HEK293 (cell line): Measurements from ENCODE around the gene CD28.

Experiments
- CTCF ChIA-PET: fragments of 350-600 bp; formaldehyde crosslinking; extraction: SDS; loops from one replicate; lab custom pipeline; 2021; ENCODE audit warnings: antibody characterized with exemption; lab: Yijun Ruan, JAX
- POLR2A ChIA-PET: fragments of 300-600 bp; formaldehyde crosslinking; extraction: SDS; loops from one replicate; lab custom pipeline; 2020; ENCODE audit warnings: antibody characterized with exemption, inconsistent platforms; lab: Yijun Ruan, JAX
- H3K27ac ChIP-seq: fragments of 200-500 bp; sonication (Bioruptor generic); 2 replicates; pipeline ENCODE4 v1.5.1; 2014; ENCODE audit warnings: low read depth, low read length, control low read depth, inconsistent platforms; ENCODE audit errors: extremely low read depth
- H3K36me3 ChIP-seq, 2 experiments: fragments of 200-500 bp in 1 of 2; sonication (Bioruptor generic) in 1 of 2; 1 replicate in 1 of 2; 2 replicates in 1 of 2; pipeline ENCODE4 v1.5.1; 2014 to 2017; ENCODE audit warnings: inconsistent platforms in 2 of 2, low read length in 2 of 2; ENCODE audit not compliant: control insufficient read depth in 2 of 2, insufficient read depth in 1 of 2
- H3K4me1 ChIP-seq: fragments of 200-500 bp; sonication (Bioruptor generic); 2 replicates; pipeline ENCODE4 v1.5.1; 2014; ENCODE audit warnings: mild to moderate bottlenecking, low read length, inconsistent platforms; ENCODE audit not compliant: control insufficient read depth, insufficient read depth
- H3K4me3 ChIP-seq: 2 replicates; pipeline ENCODE4 v1.5.1; 2011; ENCODE audit warnings: low read depth, mild to moderate bottlenecking, control low read depth, low read length, moderate library complexity
- H3K9me3 ChIP-seq: fragments of 200-500 bp; sonication (Bioruptor generic); 2 replicates; pipeline ENCODE4 v1.5.1; 2014; ENCODE audit warnings: low read depth, low read length, inconsistent platforms; ENCODE audit not compliant: control insufficient read depth, insufficient read depth
- KLF1 ChIP-seq: fragments of 450-650 bp; formaldehyde crosslinking; IDR thresholded peaks from 2 replicates; pipeline ENCODE4 v1.5.1; 2016; ENCODE audit warnings: missing biosample characterization, missing genetic modification characterization
- KLF10 ChIP-seq: fragments of 450-650 bp; IDR thresholded peaks from 2 replicates; pipeline ENCODE4 v1.5.1; 2018; ENCODE audit warnings: missing biosample characterization, mild to moderate bottlenecking, missing genetic modification characterization
- KLF16 ChIP-seq: fragments of 450-650 bp; formaldehyde crosslinking; IDR thresholded peaks from 2 replicates; pipeline ENCODE4 v1.5.1; 2017; ENCODE audit warnings: missing biosample characterization, missing genetic modification characterization
- SALL2 ChIP-seq: fragments of 450-650 bp; formaldehyde crosslinking; IDR thresholded peaks from 2 replicates; pipeline ENCODE4 v1.5.0; 2017; ENCODE audit warnings: missing biosample characterization, mild to moderate bottlenecking, missing genetic modification characterization, borderline replicate concordance
- ZBTB17 ChIP-seq: fragments of 450-650 bp; formaldehyde crosslinking; IDR thresholded peaks from 2 replicates; pipeline ENCODE4 v1.5.1; 2016; ENCODE audit warnings: missing biosample characterization, missing genetic modification characterization
- ZNF121 ChIP-seq: fragments of 450-650 bp; formaldehyde crosslinking; IDR thresholded peaks from 2 replicates; pipeline ENCODE4 v1.5.1; 2016; ENCODE audit warnings: missing biosample characterization, missing genetic modification characterization
- ZNF133 ChIP-seq: fragments of 450-650 bp; formaldehyde crosslinking; IDR thresholded peaks from 2 replicates; pipeline ENCODE4 v1.5.1; 2016; ENCODE audit warnings: missing biosample characterization, missing genetic modification characterization
- ZNF184 ChIP-seq: fragments of 450-650 bp; IDR thresholded peaks from 2 replicates; pipeline ENCODE4 v1.5.1; 2018; ENCODE audit warnings: missing biosample characterization, mild to moderate bottlenecking, missing genetic modification characterization
- ZNF211 ChIP-seq: fragments of 450-650 bp; formaldehyde crosslinking; IDR thresholded peaks from 2 replicates; pipeline ENCODE4 v1.5.1; 2016; ENCODE audit warnings: low read depth, missing biosample characterization, missing genetic modification characterization
- ZNF266 ChIP-seq: fragments of 450-650 bp; formaldehyde crosslinking; IDR thresholded peaks from 2 replicates; pipeline ENCODE4 v1.5.1; 2016; ENCODE audit warnings: missing biosample characterization, missing genetic modification characterization, low read depth
- ZNF292 ChIP-seq: fragments of 450-650 bp; formaldehyde crosslinking; IDR thresholded peaks from 2 replicates; pipeline ENCODE4 v1.5.1; 2016; ENCODE audit warnings: low read depth, missing biosample characterization, missing genetic modification characterization, borderline replicate concordance
- ZNF324 ChIP-seq: fragments of 450-650 bp; formaldehyde crosslinking; IDR thresholded peaks from 2 replicates; pipeline ENCODE4 v1.5.1; 2016; ENCODE audit warnings: missing biosample characterization, missing genetic modification characterization
- ZNF354C ChIP-seq: fragments of 450-650 bp; formaldehyde crosslinking; IDR thresholded peaks from 2 replicates; pipeline ENCODE4 v1.5.1; 2016; ENCODE audit warnings: missing biosample characterization, missing genetic modification characterization, low read depth, borderline replicate concordance
- ZNF561 ChIP-seq: fragments of 450-650 bp; IDR thresholded peaks from 2 replicates; pipeline ENCODE4 v1.5.1; 2018; ENCODE audit warnings: missing biosample characterization, missing genetic modification characterization, borderline replicate concordance
- ZNF777 ChIP-seq: fragments of 450-650 bp; formaldehyde crosslinking; IDR thresholded peaks from 2 replicates; pipeline ENCODE4 v1.5.1; 2017; ENCODE audit warnings: missing biosample characterization, missing genetic modification characterization, borderline replicate concordance
- ZNF843 ChIP-seq: fragments of 450-650 bp; formaldehyde crosslinking; IDR thresholded peaks from 2 replicates; pipeline ENCODE4 v1.5.1; 2016; ENCODE audit warnings: missing biosample characterization, missing genetic modification characterization
- TF ChIP-seq, protein P1 (sequence below): fragments of 450-650 bp; formaldehyde crosslinking; IDR thresholded peaks from 2 replicates; pipeline ENCODE4 v1.5.1; 2016; ENCODE audit warnings: missing biosample characterization, missing genetic modification characterization, borderline replicate concordance
- TF ChIP-seq, protein P2 (sequence below): fragments of 450-650 bp; formaldehyde crosslinking; IDR thresholded peaks from 2 replicates; pipeline ENCODE4 v1.5.1; 2016; ENCODE audit warnings: missing biosample characterization, missing genetic modification characterization
- TF ChIP-seq, protein P3 (sequence below): fragments of 450-650 bp; formaldehyde crosslinking; IDR thresholded peaks from 2 replicates; pipeline ENCODE4 v1.5.1; 2016; ENCODE audit warnings: missing biosample characterization, missing genetic modification characterization
- TF ChIP-seq, protein P4 (sequence below): fragments of 450-650 bp; formaldehyde crosslinking; conservative IDR thresholded peaks from 2 replicates; pipeline ENCODE4 v1.5.1; 2016; ENCODE audit warnings: low read depth, missing biosample characterization, missing genetic modification characterization

CD28 gene

DNA sequence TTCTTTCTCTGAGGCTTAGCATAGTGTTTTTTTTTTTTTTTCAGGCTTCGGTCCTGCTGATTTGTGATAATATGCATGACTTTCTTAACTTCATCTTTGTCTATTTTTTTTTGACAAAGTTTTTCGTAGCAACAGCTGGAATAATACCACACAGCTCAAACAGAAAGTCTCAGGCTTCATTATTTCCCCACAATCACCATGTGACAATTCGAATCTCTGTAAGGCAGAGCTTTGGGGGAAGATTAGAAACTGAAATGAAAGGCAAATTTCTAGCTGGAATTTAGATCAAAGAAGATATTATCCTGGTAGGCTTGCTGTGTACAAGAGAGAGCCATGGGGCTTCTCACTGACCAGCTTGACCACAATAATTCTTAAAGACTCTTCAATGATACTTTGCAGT is 12.2 kb upstream of the CD28 start (continued):
- no peak for TF ChIP-seq SALL2
- TF ChIP-seq ZNF354C (tag by site-specific recombination), result no peak

DNA sequence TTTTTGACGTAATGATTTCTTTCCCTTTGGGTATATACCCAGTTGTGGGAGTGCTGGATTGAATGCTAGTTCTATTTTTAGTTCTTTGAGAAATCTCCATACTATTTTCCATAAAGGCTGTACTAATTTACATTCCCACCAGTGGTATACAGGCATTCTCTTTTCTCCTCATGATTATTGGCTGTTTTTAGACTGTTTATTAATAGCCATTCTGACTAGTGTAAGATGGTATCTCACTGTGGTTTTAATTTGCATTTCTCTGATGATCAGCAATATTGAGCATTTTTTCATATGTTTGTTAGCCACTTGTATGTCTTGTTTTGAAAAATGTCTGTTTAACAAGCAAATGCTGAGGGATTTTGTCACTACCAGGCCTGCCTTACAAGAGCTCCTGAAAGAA is 9.2 kb upstream of the CD28 start:
- no peaks in the 10 kb centered on the region for H3K4me1 ChIP-seq
- no peak for TF ChIP-seq ZNF292 (tag by site-specific recombination)
- TF ChIP-seq, protein P1, sequence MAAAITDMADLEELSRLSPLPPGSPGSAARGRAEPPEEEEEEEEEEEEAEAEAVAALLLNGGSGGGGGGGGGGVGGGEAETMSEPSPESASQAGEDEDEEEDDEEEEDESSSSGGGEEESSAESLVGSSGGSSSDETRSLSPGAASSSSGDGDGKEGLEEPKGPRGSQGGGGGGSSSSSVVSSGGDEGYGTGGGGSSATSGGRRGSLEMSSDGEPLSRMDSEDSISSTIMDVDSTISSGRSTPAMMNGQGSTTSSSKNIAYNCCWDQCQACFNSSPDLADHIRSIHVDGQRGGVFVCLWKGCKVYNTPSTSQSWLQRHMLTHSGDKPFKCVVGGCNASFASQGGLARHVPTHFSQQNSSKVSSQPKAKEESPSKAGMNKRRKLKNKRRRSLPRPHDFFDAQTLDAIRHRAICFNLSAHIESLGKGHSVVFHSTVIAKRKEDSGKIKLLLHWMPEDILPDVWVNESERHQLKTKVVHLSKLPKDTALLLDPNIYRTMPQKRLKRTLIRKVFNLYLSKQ (tag by site-specific recombination), result no peak
- TF ChIP-seq, protein P2, sequence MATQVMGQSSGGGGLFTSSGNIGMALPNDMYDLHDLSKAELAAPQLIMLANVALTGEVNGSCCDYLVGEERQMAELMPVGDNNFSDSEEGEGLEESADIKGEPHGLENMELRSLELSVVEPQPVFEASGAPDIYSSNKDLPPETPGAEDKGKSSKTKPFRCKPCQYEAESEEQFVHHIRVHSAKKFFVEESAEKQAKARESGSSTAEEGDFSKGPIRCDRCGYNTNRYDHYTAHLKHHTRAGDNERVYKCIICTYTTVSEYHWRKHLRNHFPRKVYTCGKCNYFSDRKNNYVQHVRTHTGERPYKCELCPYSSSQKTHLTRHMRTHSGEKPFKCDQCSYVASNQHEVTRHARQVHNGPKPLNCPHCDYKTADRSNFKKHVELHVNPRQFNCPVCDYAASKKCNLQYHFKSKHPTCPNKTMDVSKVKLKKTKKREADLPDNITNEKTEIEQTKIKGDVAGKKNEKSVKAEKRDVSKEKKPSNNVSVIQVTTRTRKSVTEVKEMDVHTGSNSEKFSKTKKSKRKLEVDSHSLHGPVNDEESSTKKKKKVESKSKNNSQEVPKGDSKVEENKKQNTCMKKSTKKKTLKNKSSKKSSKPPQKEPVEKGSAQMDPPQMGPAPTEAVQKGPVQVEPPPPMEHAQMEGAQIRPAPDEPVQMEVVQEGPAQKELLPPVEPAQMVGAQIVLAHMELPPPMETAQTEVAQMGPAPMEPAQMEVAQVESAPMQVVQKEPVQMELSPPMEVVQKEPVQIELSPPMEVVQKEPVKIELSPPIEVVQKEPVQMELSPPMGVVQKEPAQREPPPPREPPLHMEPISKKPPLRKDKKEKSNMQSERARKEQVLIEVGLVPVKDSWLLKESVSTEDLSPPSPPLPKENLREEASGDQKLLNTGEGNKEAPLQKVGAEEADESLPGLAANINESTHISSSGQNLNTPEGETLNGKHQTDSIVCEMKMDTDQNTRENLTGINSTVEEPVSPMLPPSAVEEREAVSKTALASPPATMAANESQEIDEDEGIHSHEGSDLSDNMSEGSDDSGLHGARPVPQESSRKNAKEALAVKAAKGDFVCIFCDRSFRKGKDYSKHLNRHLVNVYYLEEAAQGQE (tag by site-specific recombination), result no peak
- TF ChIP-seq KLF1 (tag by site-specific recombination), result no peak
- TF ChIP-seq ZNF133 (tag by site-specific recombination), result no peak
- no peak for TF ChIP-seq KLF16
- TF ChIP-seq ZNF324 (tag by site-specific recombination), result no peak
- no peak for TF ChIP-seq ZBTB17 (tag by site-specific recombination)
- no peak for TF ChIP-seq ZNF121 (tag by site-specific recombination)
- TF ChIP-seq ZNF777, result no peak
- TF ChIP-seq ZNF843 (tag by site-specific recombination), result no peak
- TF ChIP-seq, protein P3, sequence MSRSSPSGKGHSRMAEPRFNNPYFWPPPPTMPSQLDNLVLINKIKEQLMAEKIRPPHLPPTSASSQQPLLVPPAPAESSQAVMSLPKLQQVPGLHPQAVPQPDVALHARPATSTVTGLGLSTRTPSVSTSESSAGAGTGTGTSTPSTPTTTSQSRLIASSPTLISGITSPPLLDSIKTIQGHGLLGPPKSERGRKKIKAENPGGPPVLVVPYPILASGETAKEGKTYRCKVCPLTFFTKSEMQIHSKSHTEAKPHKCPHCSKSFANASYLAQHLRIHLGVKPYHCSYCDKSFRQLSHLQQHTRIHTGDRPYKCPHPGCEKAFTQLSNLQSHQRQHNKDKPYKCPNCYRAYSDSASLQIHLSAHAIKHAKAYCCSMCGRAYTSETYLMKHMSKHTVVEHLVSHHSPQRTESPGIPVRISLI (tag by site-specific recombination), result no peak
- TF ChIP-seq ZNF561 (tag by site-specific recombination), result no peak
- no peak for TF ChIP-seq ZNF266 (tag by site-specific recombination)
- no peak for TF ChIP-seq ZNF184
- TF ChIP-seq KLF10 (tag by site-specific recombination), result no peak
- TF ChIP-seq, protein P4, sequence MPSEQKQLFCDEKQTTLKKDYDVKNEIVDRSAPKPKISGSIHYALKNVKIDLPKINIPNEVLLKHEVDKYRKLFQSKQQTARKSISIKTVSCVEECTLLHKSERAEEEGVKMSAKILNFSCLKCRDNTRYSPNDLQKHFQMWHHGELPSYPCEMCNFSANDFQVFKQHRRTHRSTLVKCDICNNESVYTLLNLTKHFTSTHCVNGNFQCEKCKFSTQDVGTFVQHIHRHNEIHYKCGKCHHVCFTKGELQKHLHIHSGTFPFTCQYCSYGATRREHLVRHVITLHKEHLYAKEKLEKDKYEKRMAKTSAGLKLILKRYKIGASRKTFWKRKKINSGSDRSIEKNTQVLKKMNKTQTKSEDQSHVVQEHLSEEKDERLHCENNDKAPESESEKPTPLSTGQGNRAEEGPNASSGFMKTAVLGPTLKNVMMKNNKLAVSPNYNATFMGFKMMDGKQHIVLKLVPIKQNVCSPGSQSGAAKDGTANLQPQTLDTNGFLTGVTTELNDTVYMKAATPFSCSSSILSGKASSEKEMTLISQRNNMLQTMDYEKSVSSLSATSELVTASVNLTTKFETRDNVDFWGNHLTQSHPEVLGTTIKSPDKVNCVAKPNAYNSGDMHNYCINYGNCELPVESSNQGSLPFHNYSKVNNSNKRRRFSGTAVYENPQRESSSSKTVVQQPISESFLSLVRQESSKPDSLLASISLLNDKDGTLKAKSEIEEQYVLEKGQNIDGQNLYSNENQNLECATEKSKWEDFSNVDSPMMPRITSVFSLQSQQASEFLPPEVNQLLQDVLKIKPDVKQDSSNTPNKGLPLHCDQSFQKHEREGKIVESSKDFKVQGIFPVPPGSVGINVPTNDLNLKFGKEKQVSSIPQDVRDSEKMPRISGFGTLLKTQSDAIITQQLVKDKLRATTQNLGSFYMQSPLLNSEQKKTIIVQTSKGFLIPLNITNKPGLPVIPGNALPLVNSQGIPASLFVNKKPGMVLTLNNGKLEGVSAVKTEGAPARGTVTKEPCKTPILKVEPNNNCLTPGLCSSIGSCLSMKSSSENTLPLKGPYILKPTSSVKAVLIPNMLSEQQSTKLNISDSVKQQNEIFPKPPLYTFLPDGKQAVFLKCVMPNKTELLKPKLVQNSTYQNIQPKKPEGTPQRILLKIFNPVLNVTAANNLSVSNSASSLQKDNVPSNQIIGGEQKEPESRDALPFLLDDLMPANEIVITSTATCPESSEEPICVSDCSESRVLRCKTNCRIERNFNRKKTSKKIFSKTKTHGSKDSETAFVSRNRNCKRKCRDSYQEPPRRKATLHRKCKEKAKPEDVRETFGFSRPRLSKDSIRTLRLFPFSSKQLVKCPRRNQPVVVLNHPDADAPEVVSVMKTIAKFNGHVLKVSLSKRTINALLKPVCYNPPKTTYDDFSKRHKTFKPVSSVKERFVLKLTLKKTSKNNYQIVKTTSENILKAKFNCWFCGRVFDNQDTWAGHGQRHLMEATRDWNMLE (tag by site-specific recombination), result no peak
- TF ChIP-seq ZNF211 (tag by site-specific recombination), result no peak
- CTCF ChIA-PET, result no interaction called here
- POLR2A ChIA-PET, result no interaction called here
- no peaks in the 10 kb centered on the region for H3K36me3 ChIP-seq
- no peak overlapping the region for H3K4me3 ChIP-seq
- H3K9me3 ChIP-seq, result no peaks in the 10 kb centered on the region
- H3K27ac ChIP-seq, result no peak overlapping the region
